ENCODE data around the gene TRMT10A.

TRMT10A gene

GRCh38 chr4:99563310-99564186, at the start of gene TRMT10A:
Gene TRMT10A (minus strand): TSS chr4:99564039. CDS start chr4:99559338, 4,701 bp downstream.
- DNase-seq (ENCODE audit: low spot score): peak; percentile 96

GRCh38 chr4:99612704-99613103, 48.9 kb upstream of the TRMT10A start:
- DNase-seq (ENCODE audit: low spot score): no peak

- no peak for DNase-seq (ENCODE audit: low spot score)
These were observed 48.4 kb upstream of the TRMT10A start for GRCh38 chr4:99612281-99612680.

- no peak for DNase-seq (ENCODE audit: low spot score)
These were observed 46.9 kb upstream of the TRMT10A start for GRCh38 chr4:99610605-99611175.

GRCh38 chr4:99608417-99608816, 44.6 kb upstream of the TRMT10A start:
- DNase-seq (ENCODE audit: low spot score): no peak

GRCh38 chr4:99606716-99607115, 42.9 kb upstream of the TRMT10A start:
- DNase-seq (ENCODE audit: low spot score): no peak

- no peak for DNase-seq (ENCODE audit: low spot score)
These were observed 31.0 kb upstream of the TRMT10A start for GRCh38 chr4:99594818-99595217.

- no peak for DNase-seq (ENCODE audit: low spot score)
These were observed 30.2 kb upstream of the TRMT10A start for GRCh38 chr4:99593781-99594641.

- no peak for DNase-seq (ENCODE audit: low spot score)
These were observed 27.9 kb upstream of the TRMT10A start for GRCh38 chr4:99591757-99592156.

- DNase-seq (ENCODE audit: low spot score): no peak
These were observed 24.0 kb upstream of the TRMT10A start for GRCh38 chr4:99587803-99588202.

GRCh38 chr4:99587309-99587708, 23.5 kb upstream of the TRMT10A start:
- DNase-seq (ENCODE audit: low spot score): no peak

- peak; percentile 38 for DNase-seq (ENCODE audit: low spot score)
These were observed 23.0 kb upstream of the TRMT10A start for GRCh38 chr4:99586797-99587196.

GRCh38 chr4:99586322-99586721, 22.5 kb upstream of the TRMT10A start:
- no peak for DNase-seq (ENCODE audit: low spot score)

- DNase-seq (ENCODE audit: low spot score): no peak
These were observed 21.7 kb upstream of the TRMT10A start for GRCh38 chr4:99585516-99585915.

- DNase-seq (ENCODE audit: low spot score): no peak
These were observed 14.9 kb upstream of the TRMT10A start for GRCh38 chr4:99578714-99579113.

GRCh38 chr4:99574530-99575324, 10.9 kb upstream of the TRMT10A start, which contains the start of gene MTTP:
Gene MTTP (plus strand): TSS chr4:99574824. CDS start chr4:99574910, 86 bp downstream.
- no peak for DNase-seq (ENCODE audit: low spot score)

- no peak for DNase-seq (ENCODE audit: low spot score)
These were observed 10.0 kb upstream of the TRMT10A start for GRCh38 chr4:99573735-99574368.

- DNase-seq (ENCODE audit: low spot score): no peak
These were observed 8.8 kb upstream of the TRMT10A start for GRCh38 chr4:99572527-99573240.

GRCh38 chr4:99571883-99572282, 8.0 kb upstream of the TRMT10A start:
- DNase-seq (ENCODE audit: low spot score): no peak

GRCh38 chr4:99564921-99565320, 1.1 kb upstream of the TRMT10A start:
- no peak for DNase-seq (ENCODE audit: low spot score)

Measured in LoVo (cell line).